ENCODE data around the gene SENP8.

The SENP8 gene

DNA sequence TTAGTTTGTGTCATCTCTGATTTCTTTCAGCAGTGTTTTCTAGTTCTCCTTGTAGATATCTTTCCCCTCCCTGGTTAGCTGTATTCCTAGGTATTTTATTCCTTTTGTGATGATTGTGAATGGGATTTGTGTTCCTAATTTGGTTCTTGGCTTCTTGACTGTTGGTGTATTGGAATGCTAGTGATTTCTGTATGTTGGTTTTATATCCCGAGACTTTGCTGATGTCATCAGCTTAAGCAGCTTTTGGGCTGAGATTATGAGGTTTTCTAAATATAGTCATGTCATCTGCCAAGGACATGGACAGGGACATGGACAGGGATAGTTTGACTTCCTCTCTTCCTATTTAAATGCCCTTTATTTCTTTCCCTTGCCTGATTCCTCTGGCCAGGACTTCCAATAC is 36.0 kb upstream of the SENP8 start:
- peak; percentile 47 for DNase-seq (ENCODE audit: low read depth)
- TF ChIP-seq CTCF (conservative IDR thresholded peaks at IDR 0.05; ENCODE audit: low read depth, low read length) = no peak
- H3K4me3 ChIP-seq (ENCODE audit: low read length) = no peak overlapping the region

DNA sequence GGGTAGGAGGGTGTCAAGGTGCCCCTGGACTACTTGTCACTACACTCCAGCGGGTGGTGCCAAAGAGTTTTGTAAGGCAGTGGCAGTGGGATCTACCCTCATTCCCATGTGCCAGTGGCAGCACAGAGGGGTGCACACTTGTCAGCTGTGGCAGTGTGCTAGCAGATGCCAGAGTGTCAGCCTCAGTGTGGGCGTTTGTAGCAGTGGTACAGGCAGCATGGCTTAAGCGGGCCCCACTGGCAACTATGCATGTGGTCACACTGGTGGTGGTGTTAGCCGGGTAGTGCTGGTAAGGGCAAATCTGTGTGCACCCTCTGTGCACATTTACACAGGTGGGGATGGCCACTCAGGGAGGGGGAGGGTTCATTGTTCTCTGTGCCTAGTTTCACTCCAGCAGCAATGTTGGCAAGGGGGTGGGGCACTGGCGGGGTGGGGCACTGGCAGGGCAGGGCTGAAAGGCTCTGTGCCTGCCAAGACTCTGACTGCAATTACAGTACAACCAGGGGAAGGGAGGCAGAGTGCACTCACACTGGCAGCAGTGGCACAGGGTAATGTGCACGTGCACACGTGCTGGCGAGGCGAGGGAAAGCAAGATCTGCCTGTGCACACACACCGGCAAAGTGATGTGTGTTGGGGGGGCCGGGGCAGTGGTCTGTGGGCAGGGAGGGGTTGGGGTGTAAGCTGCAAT is 32.0 kb upstream of the SENP8 start:
- no peak for DNase-seq (ENCODE audit: low read depth)
- no peak for TF ChIP-seq CTCF (conservative IDR thresholded peaks at IDR 0.05; ENCODE audit: low read depth, low read length)
- H3K4me3 ChIP-seq (ENCODE audit: low read length) = no peak overlapping the region

GRCh38 chr15:72086920-72087648 is 31.1 kb upstream of the SENP8 start:
- H3K4me3 ChIP-seq (ENCODE audit: low read length) = no peak overlapping the region
- no peak for DNase-seq (ENCODE audit: low read depth)
- TF ChIP-seq CTCF (conservative IDR thresholded peaks at IDR 0.05; ENCODE audit: low read depth, low read length) = no peak

DNA sequence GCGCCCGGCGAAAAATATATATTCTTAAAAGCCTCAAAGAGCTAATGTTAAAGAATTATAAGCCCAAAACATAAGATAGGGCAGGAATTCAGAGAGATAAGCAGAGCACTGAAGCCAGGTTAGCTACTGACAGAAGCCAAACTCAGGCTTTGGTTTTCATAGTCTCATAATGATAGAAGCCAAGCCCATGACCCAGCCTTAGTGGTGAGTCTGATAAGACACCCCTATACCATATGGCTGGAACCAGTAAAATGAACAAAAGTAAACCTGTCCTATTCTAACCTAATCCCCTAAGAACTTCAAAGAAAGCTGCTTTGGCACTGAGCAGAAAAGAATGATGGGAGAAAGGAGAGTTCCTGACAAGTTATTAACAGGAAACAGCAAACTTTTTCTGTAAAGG is 26.2 kb upstream of the SENP8 start:
- no peak overlapping the region for H3K4me3 ChIP-seq (ENCODE audit: low read length)
- no peak for TF ChIP-seq CTCF (conservative IDR thresholded peaks at IDR 0.05; ENCODE audit: low read depth, low read length)
- no peak for DNase-seq (ENCODE audit: low read depth)

DNA sequence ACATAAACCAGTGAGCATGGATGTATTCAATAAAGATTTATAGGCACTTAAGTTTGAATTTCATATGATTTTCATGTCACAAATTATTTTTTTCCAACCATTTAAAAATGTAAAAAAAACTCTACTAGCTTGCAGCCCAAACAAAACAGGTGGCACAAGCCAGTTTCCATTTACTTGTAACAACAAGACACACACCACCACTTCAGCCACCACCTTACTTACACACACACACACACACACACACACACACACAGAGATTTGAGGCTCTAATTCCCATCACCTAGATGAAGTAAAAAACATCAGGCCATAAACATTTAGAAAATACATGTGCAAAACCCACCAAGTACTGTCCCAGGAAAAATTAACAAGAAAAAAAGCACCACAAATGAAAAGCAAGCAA is 25.5 kb upstream of the SENP8 start:
- no peak overlapping the region for H3K4me3 ChIP-seq (ENCODE audit: low read length)
- TF ChIP-seq CTCF (conservative IDR thresholded peaks at IDR 0.05; ENCODE audit: low read depth, low read length) = no peak
- DNase-seq (ENCODE audit: low read depth) = no peak

GRCh38 chr15:72096796-72097195 is 21.4 kb upstream of the SENP8 start:
- TF ChIP-seq CTCF (conservative IDR thresholded peaks at IDR 0.05; ENCODE audit: low read depth, low read length) = no peak
- DNase-seq (ENCODE audit: low read depth) = no peak
- H3K4me3 ChIP-seq (ENCODE audit: low read length) = no peak overlapping the region

GRCh38 chr15:72098040-72098439 is 20.2 kb upstream of the SENP8 start:
- no peak for TF ChIP-seq CTCF (conservative IDR thresholded peaks at IDR 0.05; ENCODE audit: low read depth, low read length)
- no peak overlapping the region for H3K4me3 ChIP-seq (ENCODE audit: low read length)
- no peak for DNase-seq (ENCODE audit: low read depth)

Measured in retinal pigment epithelial cell (primary cell).